ENCODE results near the gene EIF4E3.

GRCh38 chr3:71636001-71636400, 89.2 kb downstream of the EIF4E3 start:
- TF ChIP-seq RFX5 (IDR thresholded peaks at IDR 0.05; ENCODE audit: low read depth, low read length) (no peak), SMAD5 (IDR thresholded peaks at IDR 0.05; ENCODE audit: low read depth) (no peak), CREB1 (IDR thresholded peaks at IDR 0.05; ENCODE audit: low read depth) (no peak), TAF1 (IDR thresholded peaks at IDR 0.05; ENCODE audit: borderline replicate concordance, low read depth, low read length) (no peak), HCFC1 (IDR thresholded peaks at IDR 0.05; ENCODE audit: low read length) (no peak), POLR2AphosphoS5 (IDR thresholded peaks at IDR 0.05; ENCODE audit: low read length) (no peak), SRF (IDR thresholded peaks at IDR 0.05; ENCODE audit: low read depth in 2 of 2, low read length in 2 of 2) (no peak), CEBPB (IDR thresholded peaks at IDR 0.05; ENCODE audit: borderline replicate concordance in 1 of 2, low read depth in 2 of 2, low read length in 2 of 2) (no peak), TCF12 (IDR thresholded peaks at IDR 0.05; ENCODE audit: low read depth, low read length) (no peak), CTCF (IDR thresholded peaks at IDR 0.05 in 2 of 3, conservative IDR thresholded peaks at IDR 0.05 in 1 of 3; ENCODE audit: control insufficient read depth in 2 of 3, extremely low read depth in 1 of 3, insufficient read depth in 1 of 3, low read depth in 3 of 3, low read length in 3 of 3) (no peak), SREBF2 (IDR thresholded peaks at IDR 0.05; ENCODE audit: low read length) (no peak), JUND (IDR thresholded peaks at IDR 0.05; ENCODE audit: low read depth, low read length) (no peak), YY1 (IDR thresholded peaks at IDR 0.05; ENCODE audit: low read depth, low read length) (no peak), RCOR1 (conservative IDR thresholded peaks at IDR 0.05; ENCODE audit: low read depth, low read length) (no peak)

Measured in GM12878 (cell line).